IMR-90 (cell line): ENCODE results near the gene KRTAP8-1. TPM values are rescaled to one million over a fixed set of nuclear protein-coding genes. Genes with fewer than 3 reads are reported as not detected.

Experiments used
- ATAC-seq: fragments of 200-7000 bp; cut with Tn5 transposase; 2 replicates; pipeline ENCODE4 v1.9.1; 2020; ENCODE audit warnings: low read depth, mild to moderate bottlenecking, moderate library complexity
- BruUV-seq: library from RNA; stranded (reverse); fragments of 400-500 nt; replicated peaks from 2 replicates; lab custom pipeline; 2021; lab: Mats Ljungman, UMichigan
- CTCF ChIA-PET: fragments of 300-600 bp; formaldehyde crosslinking; extraction: SDS; loops from one replicate; lab custom pipeline; 2021; ENCODE audit warnings: antibody characterized with exemption; lab: Yijun Ruan, JAX
- POLR2A ChIA-PET: fragments of 300-600 bp; sonication (Branson Sonifier 250); formaldehyde crosslinking; loops from one replicate; lab custom pipeline; 2022; ENCODE audit warnings: antibody characterized with exemption; ENCODE audit not compliant: unreplicated experiment; lab: Charles Lee
- DNase-seq: peaks from one replicate; pipeline ENCODE4 v3.0.0; 2013
- H2AFZ ChIP-seq: replicated peaks from 2 replicates; pipeline ENCODE3; 2013; ENCODE audit warnings: low read length, mild to moderate bottlenecking; ENCODE audit not compliant: poor library complexity
- H2AK5ac ChIP-seq: 2 replicates; pipeline ENCODE4 v1.6.1; 2013; ENCODE audit warnings: low read depth, low read length, inconsistent platforms
- H2AK9ac ChIP-seq: replicated peaks from 2 replicates; pipeline ENCODE3; 2013; ENCODE audit warnings: mild to moderate bottlenecking, low read depth, low read length, moderate library complexity; ENCODE audit not compliant: poor library complexity
- H2BK120ac ChIP-seq: 2 replicates; pipeline ENCODE4 v1.6.1; 2013; ENCODE audit warnings: low read depth, low read length, inconsistent platforms
- H2BK15ac ChIP-seq: 3 replicates; pipeline ENCODE4 v1.6.1; 2013; ENCODE audit warnings: low read depth, low read length, inconsistent platforms
- H2BK20ac ChIP-seq: 2 replicates; pipeline ENCODE4 v1.6.1; 2013; ENCODE audit warnings: low read depth, mild to moderate bottlenecking, inconsistent platforms, low read length, moderate library complexity
- H2BK5ac ChIP-seq: 2 replicates; pipeline ENCODE4 v1.6.1; 2013; ENCODE audit warnings: mild to moderate bottlenecking, low read depth, low read length, inconsistent platforms; ENCODE audit not compliant: poor library complexity, severe bottlenecking
- H3K14ac ChIP-seq: replicated peaks from 2 replicates; pipeline ENCODE4 v1.6.1; 2013; ENCODE audit warnings: low read depth, low read length, inconsistent platforms
- H3K18ac ChIP-seq: 2 replicates; pipeline ENCODE4 v1.6.1; 2013; ENCODE audit warnings: low read depth, low read length, control low read depth
- H3K23ac ChIP-seq: 2 replicates; pipeline ENCODE4 v1.6.1; 2013; ENCODE audit warnings: low read depth, low read length, inconsistent platforms
- H3K27ac ChIP-seq: 2 replicates; pipeline ENCODE4 v1.5.1; 2013; ENCODE audit warnings: mild to moderate bottlenecking, control low read depth, low read length; ENCODE audit not compliant: insufficient read depth
- H3K27me3 ChIP-seq: 2 replicates; pipeline ENCODE4 v1.6.1; 2013; ENCODE audit warnings: low read length; ENCODE audit not compliant: control insufficient read depth, insufficient read depth
- H3K36me3 ChIP-seq: 2 replicates; pipeline ENCODE4 v1.6.1; 2013; ENCODE audit warnings: low read length, mixed read lengths; ENCODE audit not compliant: control insufficient read depth, insufficient read depth
- H3K4ac ChIP-seq: 2 replicates; pipeline ENCODE4 v1.6.1; 2013; ENCODE audit warnings: low read depth, low read length, inconsistent platforms
- H3K4me1 ChIP-seq: 2 replicates; pipeline ENCODE4 v1.6.1; 2013; ENCODE audit warnings: low read length, mixed read lengths; ENCODE audit not compliant: control insufficient read depth, insufficient read depth
- H3K4me2 ChIP-seq: 2 replicates; pipeline ENCODE4 v1.6.1; 2013; ENCODE audit warnings: low read depth, mild to moderate bottlenecking, control low read depth, low read length, moderate library complexity
- H3K4me3 ChIP-seq: 2 replicates; pipeline ENCODE4 v1.5.1; 2013; ENCODE audit warnings: low read depth, mild to moderate bottlenecking, control low read depth, low read length, moderate library complexity; ENCODE audit not compliant: insufficient read depth
- H3K56ac ChIP-seq: 2 replicates; pipeline ENCODE4 v1.6.1; 2013; ENCODE audit warnings: low read length, inconsistent platforms; ENCODE audit not compliant: insufficient read depth; ENCODE audit errors: extremely low read depth
- H3K79me1 ChIP-seq, 2 experiments: 2 replicates each; pipeline ENCODE4 v1.6.1; 2013; ENCODE audit warnings: low read length in 2 of 2, inconsistent platforms in 1 of 2, low read depth in 1 of 2
- H3K9ac ChIP-seq: 2 replicates; pipeline ENCODE4 v1.6.1; 2013; ENCODE audit warnings: low read depth, low read length, control low read depth
- H3K9me1 ChIP-seq: 2 replicates; pipeline ENCODE4 v1.6.1; 2013; ENCODE audit warnings: low read length, inconsistent platforms; ENCODE audit not compliant: insufficient read depth
- H3K9me3 ChIP-seq: 2 replicates; pipeline ENCODE4 v1.6.1; 2013; ENCODE audit warnings: low read length; ENCODE audit not compliant: control insufficient read depth, insufficient read depth
- H4K20me1 ChIP-seq: 2 replicates; pipeline ENCODE4 v1.6.1; 2013; ENCODE audit warnings: low read length, inconsistent platforms; ENCODE audit not compliant: insufficient read depth
- H4K5ac ChIP-seq: 2 replicates; pipeline ENCODE4 v1.6.1; 2013; ENCODE audit warnings: mild to moderate bottlenecking, low read depth, low read length, control low read depth
- H4K8ac ChIP-seq, 2 experiments: 2 replicates each; pipeline ENCODE4 v1.6.1; 2013; ENCODE audit warnings: low read depth in 2 of 2, low read length in 2 of 2, control low read depth in 1 of 2, inconsistent platforms in 1 of 2
- H4K91ac ChIP-seq: 2 replicates; pipeline ENCODE4 v1.6.1; 2013; ENCODE audit warnings: low read depth, low read length, inconsistent platforms; ENCODE audit not compliant: insufficient read depth
- BHLHE40 ChIP-seq: fragments of 150-350 bp; IDR thresholded peaks from 2 replicates; pipeline ENCODE4 v1.6.1; 2016; ENCODE audit warnings: mild to moderate bottlenecking, low read depth, low read length
- CEBPB ChIP-seq: IDR thresholded peaks from 2 replicates; pipeline ENCODE4 v1.6.1; 2012; ENCODE audit warnings: low read depth, low read length, improper control_type of control experiment
- CTCF ChIP-seq: conservative IDR thresholded peaks from 2 replicates; pipeline ENCODE4 v1.5.1; 2012; ENCODE audit warnings: mild to moderate bottlenecking, low read depth, low read length, improper control_type of control experiment
- ELK1 ChIP-seq: fragments of 150-350 bp; IDR thresholded peaks from 2 replicates; pipeline ENCODE4 v1.6.1; 2016; ENCODE audit warnings: low read depth, mild to moderate bottlenecking, low read length, moderate library complexity, borderline replicate concordance
- FOS ChIP-seq: fragments of 150-350 bp; IDR thresholded peaks from 2 replicates; pipeline ENCODE4 v1.6.1; 2016; ENCODE audit warnings: low read depth, low read length
- MAFK ChIP-seq: IDR thresholded peaks from 2 replicates; pipeline ENCODE4 v1.6.1; 2012; ENCODE audit warnings: low read depth, low read length, improper control_type of control experiment
- MAZ ChIP-seq: IDR thresholded peaks from 2 replicates; pipeline ENCODE4 v1.6.1; 2012; ENCODE audit warnings: low read depth, mild to moderate bottlenecking, low read length, improper control_type of control experiment, moderate library complexity, borderline replicate concordance
- POLR2A ChIP-seq: IDR thresholded peaks from 2 replicates; pipeline ENCODE4 v1.6.1; 2012; ENCODE audit warnings: mild to moderate bottlenecking, low read depth, low read length
- RAD21 ChIP-seq: IDR thresholded peaks from 2 replicates; pipeline ENCODE4 v1.6.1; 2012; ENCODE audit warnings: low read length, improper control_type of control experiment
- RCOR1 ChIP-seq: IDR thresholded peaks from 2 replicates; pipeline ENCODE4 v1.6.1; 2012; ENCODE audit warnings: mild to moderate bottlenecking, low read length, improper control_type of control experiment; ENCODE audit not compliant: insufficient replicate concordance
- RFX5 ChIP-seq: IDR thresholded peaks from 2 replicates; pipeline ENCODE4 v1.8.0; 2012; ENCODE audit warnings: low read depth, mild to moderate bottlenecking, low read length, moderate library complexity
- SMC3 ChIP-seq: fragments of 150-350 bp; IDR thresholded peaks from 2 replicates; pipeline ENCODE4 v1.6.1; 2016; ENCODE audit warnings: low read depth, mild to moderate bottlenecking, antibody characterized with exemption, low read length, moderate library complexity
- WGBS, 2 experiments: methylation state at CpG; one replicate each; pipeline versions ENCODE4 v1.1.5 to v1.1.7; 2013; ENCODE audit warnings: missing lambda C conversion rate in 2 of 2; ENCODE audit not compliant: insufficient read length in 1 of 2; ENCODE audit errors: extremely low coverage in 2 of 2; 5-methylcytosine and 5-hydroxymethylcytosine counted together
- dilution Hi-C: fragments of 300-500 bp; cut with HindIII; formaldehyde crosslinking; loops from one replicate; pipeline ENCODE4 v1.14.3; 2018; ENCODE audit warnings: low sequenced_read_pairs; ENCODE audit not compliant: unreplicated experiment
- in situ Hi-C: fragments of 300-500 bp; cut with MboI; formaldehyde crosslinking; loops from 3 replicates; pipeline ENCODE4 v1.14.3; 2019; ENCODE audit warnings: low sequenced_read_pairs, inconsistent platforms, mixed read lengths
- intact Hi-C: fragments of 100-400 bp; cut with micrococcal nuclease; formaldehyde crosslinking; loops from 2 replicates; pipeline ENCODE4 v1.10.0; 2022
- polyA plus RNA-seq, 3 experiments: library from polyadenylated mRNA; depleted of rRNA; stranded (reverse); fragments of >200 nt; gene quantifications; 2 replicates each; pipeline ENCODE4 v1.2.3, GENCODE V29; 2012; ENCODE audit warnings: low replicate concordance in 1 of 3
- total RNA-seq: library from RNA; depleted of rRNA; stranded (reverse); fragments of >200 nt; gene quantifications from 2 replicates; pipeline ENCODE4 v1.2.3, GENCODE V29; 2012

KRTAP8-1 gene
- total and polyA plus RNA-seq, 2 of the 4 experiments (the other 2 are of a cell fraction) = not detected

GRCh38 chr21:30842990-30843389 lies 29.9 kb upstream of the KRTAP8-1 start (continued):
- TF ChIP-seq CTCF = no peak
- TF ChIP-seq BHLHE40 = no peak
- TF ChIP-seq SMC3 = no peak
- TF ChIP-seq POLR2A = no peak

GRCh38 chr21:30839304-30839703 lies 26.2 kb upstream of the KRTAP8-1 start:
- ATAC-seq = no peak
- no peak overlapping the region for H3K23ac ChIP-seq
- no peak for DNase-seq
- WGBS, 2 experiments = 21% methylated on average over 4 of the region's 5 CpGs; no CpG with 5 or more reads in 1 of the 2 experiments
- CTCF ChIA-PET = interaction anchor here (1.5 kb wide), 1 partner anchor 10 kb away, joined by 7 read pairs; no protein-coding TSS in a partner anchor
- no peak overlapping the region for H2BK5ac ChIP-seq
- H3K14ac ChIP-seq = no peak overlapping the region
- H3K79me1 ChIP-seq = no peaks in the 10 kb centered on the region
- dilution Hi-C loops (no loop called here), in situ Hi-C loops (no loop called here), intact Hi-C loops (no loop called here)
- no peaks in the 10 kb centered on the region for H3K9me1 ChIP-seq
- POLR2A ChIA-PET = no interaction called here
- H2AK5ac ChIP-seq = no peak overlapping the region
- no peak overlapping the region for H3K27ac ChIP-seq
- no peaks in the 10 kb centered on the region for H3K27me3 ChIP-seq
- H3K9me3 ChIP-seq = peaks cover 13% of the 10 kb centered on the region
- no peak overlapping the region for H2BK15ac ChIP-seq
- H3K56ac ChIP-seq = no peak overlapping the region
- H4K91ac ChIP-seq = no peak overlapping the region
- no peak overlapping the region for H4K8ac ChIP-seq
- no peak overlapping the region for H3K4ac ChIP-seq
- H3K36me3 ChIP-seq = no peaks in the 10 kb centered on the region
- no peak overlapping the region for H2AK9ac ChIP-seq
- H3K18ac ChIP-seq = no peak overlapping the region
- no peak overlapping the region for H4K5ac ChIP-seq
- no peak overlapping the region for H2BK20ac ChIP-seq
- no TSS peak for BruUV-seq
- H2AFZ ChIP-seq = no peak overlapping the region
- no peak overlapping the region for H2BK120ac ChIP-seq
- no peaks in the 10 kb centered on the region for H3K4me1 ChIP-seq
- no peak overlapping the region for H3K9ac ChIP-seq
- H4K20me1 ChIP-seq = no peaks in the 10 kb centered on the region
- no peak overlapping the region for H3K4me2 ChIP-seq
- no peak overlapping the region for H3K4me3 ChIP-seq
- no peak for TF ChIP-seq RFX5
- no peak for TF ChIP-seq FOS
- no peak for TF ChIP-seq MAZ
- no peak for TF ChIP-seq RCOR1
- no peak for TF ChIP-seq ELK1
- no peak for TF ChIP-seq RAD21
- no peak for TF ChIP-seq POLR2A
- TF ChIP-seq CEBPB = no peak
- TF ChIP-seq BHLHE40 = no peak
- no peak for TF ChIP-seq MAFK
- TF ChIP-seq CTCF = no peak
